WTC11 (cell line): ENCODE data around the gene TAS1R2.

Experiments
- ATF6 ChIP-seq: sonication (generic); formaldehyde crosslinking; IDR thresholded peaks from 2 replicates; pipeline ENCODE4 v1.8.1; 2023; ENCODE audit warnings: mild to moderate bottlenecking, missing genetic modification reagents
- CTCF ChIP-seq: fragments of 200-600 bp; IDR thresholded peaks from 2 replicates; pipeline ENCODE4 v1.8.0; 2022; ENCODE audit warnings: antibody characterized with exemption
- E2F1 ChIP-seq: sonication (generic); formaldehyde crosslinking; IDR thresholded peaks from 2 replicates; pipeline ENCODE4 v1.8.0; 2022; ENCODE audit warnings: mild to moderate bottlenecking, missing genetic modification reagents
- FOXP1 ChIP-seq: sonication (generic); formaldehyde crosslinking; IDR thresholded peaks from 2 replicates; pipeline ENCODE4 v1.8.0; 2022; ENCODE audit warnings: missing genetic modification reagents, mild to moderate bottlenecking, moderate library complexity, borderline replicate concordance
- MAX ChIP-seq: sonication (generic); formaldehyde crosslinking; IDR thresholded peaks from 2 replicates; pipeline ENCODE4 v1.8.0; 2022; ENCODE audit warnings: mild to moderate bottlenecking, missing genetic modification reagents
- MXD4 ChIP-seq: fragments of 250-450 bp; sonication (Bioruptor Pico); IDR thresholded peaks from 2 replicates; pipeline ENCODE4 v1.8.0; 2021; ENCODE audit warnings: mild to moderate bottlenecking, moderate library complexity, borderline replicate concordance
- NFYB ChIP-seq: sonication (generic); formaldehyde crosslinking; conservative IDR thresholded peaks from 2 replicates; pipeline ENCODE4 v1.8.0; 2022; ENCODE audit warnings: low read depth, missing genetic modification reagents
- SP1 ChIP-seq: sonication (generic); formaldehyde crosslinking; conservative IDR thresholded peaks from 2 replicates; pipeline ENCODE4 v1.8.1; 2022; ENCODE audit warnings: missing genetic modification reagents
- TP53 ChIP-seq: sonication (generic); formaldehyde crosslinking; IDR thresholded peaks from 2 replicates; pipeline ENCODE4 v1.8.1; 2023; ENCODE audit warnings: mild to moderate bottlenecking, missing genetic modification reagents
- ZBTB21 ChIP-seq: sonication (generic); formaldehyde crosslinking; IDR thresholded peaks from 2 replicates; pipeline ENCODE4 v1.8.1; 2023; ENCODE audit warnings: mild to moderate bottlenecking, missing genetic modification reagents, borderline replicate concordance
- ZNF423 ChIP-seq: fragments of 250-450 bp; sonication (Bioruptor Pico); IDR thresholded peaks from 2 replicates; pipeline ENCODE4 v2.1.2; 2022; ENCODE audit warnings: mild to moderate bottlenecking, moderate library complexity
- TF ChIP-seq, protein P1 (sequence below): sonication (generic); formaldehyde crosslinking; IDR thresholded peaks from 2 replicates; pipeline ENCODE4 v1.8.0; 2022; ENCODE audit warnings: mild to moderate bottlenecking, missing genetic modification reagents
- TF ChIP-seq, protein P2 (sequence below): sonication (generic); formaldehyde crosslinking; IDR thresholded peaks from 2 replicates; pipeline ENCODE4 v1.8.1; 2022; ENCODE audit warnings: mild to moderate bottlenecking, moderate library complexity, missing genetic modification reagents
- TF ChIP-seq, protein P3 (sequence below): fragments of 250-450 bp; sonication (Bioruptor Pico); IDR thresholded peaks from 2 replicates; pipeline ENCODE4 v1.9.0; 2021; ENCODE audit warnings: mild to moderate bottlenecking

- no peak for TF ChIP-seq FOXP1
- no peak for TF ChIP-seq ZBTB21 (CRISPR knock-in tag)
- TF ChIP-seq CTCF = no peak
- no peak for TF ChIP-seq E2F1 (CRISPR knock-in tag)
- TF ChIP-seq, protein P1, sequence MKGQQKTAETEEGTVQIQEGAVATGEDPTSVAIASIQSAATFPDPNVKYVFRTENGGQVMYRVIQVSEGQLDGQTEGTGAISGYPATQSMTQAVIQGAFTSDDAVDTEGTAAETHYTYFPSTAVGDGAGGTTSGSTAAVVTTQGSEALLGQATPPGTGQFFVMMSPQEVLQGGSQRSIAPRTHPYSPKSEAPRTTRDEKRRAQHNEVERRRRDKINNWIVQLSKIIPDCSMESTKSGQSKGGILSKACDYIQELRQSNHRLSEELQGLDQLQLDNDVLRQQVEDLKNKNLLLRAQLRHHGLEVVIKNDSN (CRISPR knock-in tag) = no peak
- TF ChIP-seq TP53 (CRISPR knock-in tag) = no peak
- TF ChIP-seq MAX (CRISPR knock-in tag) = no peak
- no peak for TF ChIP-seq NFYB
- TF ChIP-seq SP1 (CRISPR knock-in tag) = no peak
- TF ChIP-seq, protein P2, sequence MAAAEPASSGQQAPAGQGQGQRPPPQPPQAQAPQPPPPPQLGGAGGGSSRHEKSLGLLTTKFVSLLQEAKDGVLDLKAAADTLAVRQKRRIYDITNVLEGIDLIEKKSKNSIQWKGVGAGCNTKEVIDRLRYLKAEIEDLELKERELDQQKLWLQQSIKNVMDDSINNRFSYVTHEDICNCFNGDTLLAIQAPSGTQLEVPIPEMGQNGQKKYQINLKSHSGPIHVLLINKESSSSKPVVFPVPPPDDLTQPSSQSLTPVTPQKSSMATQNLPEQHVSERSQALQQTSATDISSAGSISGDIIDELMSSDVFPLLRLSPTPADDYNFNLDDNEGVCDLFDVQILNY (CRISPR knock-in tag) = no peak
- TF ChIP-seq, protein P3, sequence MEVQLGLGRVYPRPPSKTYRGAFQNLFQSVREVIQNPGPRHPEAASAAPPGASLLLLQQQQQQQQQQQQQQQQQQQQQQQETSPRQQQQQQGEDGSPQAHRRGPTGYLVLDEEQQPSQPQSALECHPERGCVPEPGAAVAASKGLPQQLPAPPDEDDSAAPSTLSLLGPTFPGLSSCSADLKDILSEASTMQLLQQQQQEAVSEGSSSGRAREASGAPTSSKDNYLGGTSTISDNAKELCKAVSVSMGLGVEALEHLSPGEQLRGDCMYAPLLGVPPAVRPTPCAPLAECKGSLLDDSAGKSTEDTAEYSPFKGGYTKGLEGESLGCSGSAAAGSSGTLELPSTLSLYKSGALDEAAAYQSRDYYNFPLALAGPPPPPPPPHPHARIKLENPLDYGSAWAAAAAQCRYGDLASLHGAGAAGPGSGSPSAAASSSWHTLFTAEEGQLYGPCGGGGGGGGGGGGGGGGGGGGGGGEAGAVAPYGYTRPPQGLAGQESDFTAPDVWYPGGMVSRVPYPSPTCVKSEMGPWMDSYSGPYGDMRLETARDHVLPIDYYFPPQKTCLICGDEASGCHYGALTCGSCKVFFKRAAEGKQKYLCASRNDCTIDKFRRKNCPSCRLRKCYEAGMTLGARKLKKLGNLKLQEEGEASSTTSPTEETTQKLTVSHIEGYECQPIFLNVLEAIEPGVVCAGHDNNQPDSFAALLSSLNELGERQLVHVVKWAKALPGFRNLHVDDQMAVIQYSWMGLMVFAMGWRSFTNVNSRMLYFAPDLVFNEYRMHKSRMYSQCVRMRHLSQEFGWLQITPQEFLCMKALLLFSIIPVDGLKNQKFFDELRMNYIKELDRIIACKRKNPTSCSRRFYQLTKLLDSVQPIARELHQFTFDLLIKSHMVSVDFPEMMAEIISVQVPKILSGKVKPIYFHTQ (CRISPR knock-in tag) = no peak
- no peak for TF ChIP-seq MXD4 (CRISPR knock-in tag)
- no peak for TF ChIP-seq ATF6 (CRISPR knock-in tag)
- no peak for TF ChIP-seq ZNF423 (CRISPR knock-in tag)
These were observed 52.0 kb downstream of the TAS1R2 start for GRCh38 chr1:18807334-18808063.
